GM18873 (cell line): ENCODE data around the gene STX3.
"Not testable (repeated sequence)": the region's sequence is repeated elsewhere in the genome, so short reads cannot be mapped to it uniquely, and the experiment has no call there.

Source experiments
- ATAC-seq: cut with Tn5 transposase; IDR thresholded peaks from one replicate; pipeline ENCODE4 v1.9.1; 2021; ENCODE audit warnings: mild to moderate bottlenecking, moderate library complexity, moderate number of reproducible peaks; ENCODE audit not compliant: unreplicated experiment, low FRiP score

Gene STX3

DNA sequence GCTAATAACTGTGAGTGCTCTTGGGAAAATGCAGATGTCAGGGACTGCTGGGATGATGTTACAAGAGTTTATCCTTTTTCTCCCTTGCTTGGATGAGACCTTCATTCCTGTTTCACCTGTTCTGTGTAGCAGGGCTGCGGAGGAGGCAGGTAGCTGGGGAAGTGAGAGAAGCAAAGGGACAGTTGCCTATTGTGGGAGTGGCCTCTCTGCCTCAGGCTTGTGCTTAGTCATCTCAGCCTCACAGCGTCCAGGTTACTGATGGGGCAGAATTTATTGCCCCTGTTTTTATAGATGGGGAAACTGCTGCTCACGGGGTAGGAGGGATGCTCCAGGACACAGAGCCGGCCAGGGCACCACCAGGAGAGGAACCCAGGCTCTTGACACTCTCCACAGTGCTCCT, 1.7 kb downstream of the STX3 start:
- ATAC-seq: no peak

DNA sequence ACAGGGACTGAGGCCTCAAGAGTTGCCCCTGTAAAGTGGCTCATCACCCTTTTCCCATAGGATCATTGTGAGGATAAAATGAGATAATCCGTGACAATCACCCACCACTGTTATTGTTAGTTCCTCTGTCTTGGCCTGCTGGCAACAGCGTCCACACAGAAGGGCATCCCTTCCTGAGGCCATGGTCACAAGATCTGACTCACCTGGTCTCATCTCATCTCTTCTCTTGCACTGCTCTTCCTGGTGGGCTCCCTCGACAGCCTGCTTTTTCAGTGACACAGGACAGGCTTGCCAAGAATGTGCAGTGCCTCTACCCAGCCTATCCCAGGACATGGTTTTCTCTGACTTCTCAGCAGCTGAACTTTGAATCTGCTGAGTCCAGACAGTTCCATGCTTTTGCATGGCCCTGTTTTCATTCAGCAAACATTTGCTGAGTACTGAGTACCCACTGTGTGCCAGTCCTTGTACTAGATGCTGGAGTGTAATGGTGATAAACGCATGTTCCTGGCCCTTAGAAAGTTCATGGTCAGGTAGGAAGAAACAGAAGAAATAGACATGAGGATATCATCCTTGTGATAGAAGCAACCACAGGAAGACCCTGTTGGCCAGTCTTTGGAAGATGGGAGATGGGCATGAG, 3.3 kb downstream of the STX3 start:
- no peak for ATAC-seq

DNA sequence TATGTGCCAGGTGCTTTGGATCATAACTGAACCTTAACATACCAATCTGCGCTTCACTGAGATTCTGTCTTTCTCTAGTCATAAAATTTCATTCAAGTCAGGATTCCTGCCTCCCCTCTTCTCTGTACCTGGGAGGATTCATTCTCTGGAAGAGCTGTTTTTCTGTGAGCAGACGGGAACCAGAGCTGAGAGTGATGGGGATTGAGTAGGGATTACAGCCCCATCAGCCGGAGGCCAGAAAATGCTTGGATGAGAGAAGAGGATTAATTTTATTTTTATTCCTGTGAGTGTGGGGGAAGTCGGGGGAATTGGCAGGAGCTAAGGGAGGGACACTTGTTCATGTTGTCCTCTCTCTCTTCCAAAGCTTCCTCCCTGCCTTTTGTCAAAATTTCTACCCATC, 4.7 kb downstream of the STX3 start:
- no peak for ATAC-seq

DNA sequence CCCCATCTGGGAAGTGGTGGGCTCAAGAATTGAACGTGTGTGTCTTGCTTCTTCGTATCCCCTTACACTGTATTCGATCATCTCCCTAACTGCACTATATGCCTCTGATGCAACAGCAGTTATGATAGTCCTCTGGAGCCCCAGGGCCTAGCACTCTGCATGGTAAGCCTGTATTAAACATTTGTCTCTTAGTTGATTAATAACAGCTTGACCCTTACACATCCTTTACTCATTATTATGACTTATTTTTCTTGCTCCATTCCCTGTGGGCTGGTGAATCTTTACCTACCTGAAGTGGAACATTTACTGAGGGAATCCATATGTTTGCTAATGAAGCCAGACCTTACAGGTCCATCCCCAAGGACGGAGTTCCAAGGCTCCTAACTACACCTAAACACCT, 5.6 kb downstream of the STX3 start:
- no peak for ATAC-seq

DNA sequence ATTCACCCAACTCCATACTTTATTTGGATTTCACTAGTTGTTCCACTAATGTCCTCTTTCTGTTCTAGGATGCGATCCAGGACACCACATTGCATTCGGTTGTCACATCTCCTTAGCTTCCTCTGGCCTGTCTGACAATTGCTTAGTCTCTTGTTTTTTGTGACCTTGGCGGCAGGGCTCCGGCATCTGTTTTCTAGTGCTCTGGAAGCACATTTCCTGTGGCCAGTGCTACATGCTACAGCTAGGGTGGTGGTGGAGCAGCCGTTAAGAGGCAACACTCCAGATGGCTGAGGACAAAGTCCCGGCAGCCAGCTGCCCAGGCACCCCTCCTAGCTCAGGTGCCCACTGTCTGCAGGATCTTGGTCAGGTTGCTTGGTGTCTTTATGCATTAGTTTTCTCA, 6.8 kb downstream of the STX3 start:
- no peak for ATAC-seq

DNA sequence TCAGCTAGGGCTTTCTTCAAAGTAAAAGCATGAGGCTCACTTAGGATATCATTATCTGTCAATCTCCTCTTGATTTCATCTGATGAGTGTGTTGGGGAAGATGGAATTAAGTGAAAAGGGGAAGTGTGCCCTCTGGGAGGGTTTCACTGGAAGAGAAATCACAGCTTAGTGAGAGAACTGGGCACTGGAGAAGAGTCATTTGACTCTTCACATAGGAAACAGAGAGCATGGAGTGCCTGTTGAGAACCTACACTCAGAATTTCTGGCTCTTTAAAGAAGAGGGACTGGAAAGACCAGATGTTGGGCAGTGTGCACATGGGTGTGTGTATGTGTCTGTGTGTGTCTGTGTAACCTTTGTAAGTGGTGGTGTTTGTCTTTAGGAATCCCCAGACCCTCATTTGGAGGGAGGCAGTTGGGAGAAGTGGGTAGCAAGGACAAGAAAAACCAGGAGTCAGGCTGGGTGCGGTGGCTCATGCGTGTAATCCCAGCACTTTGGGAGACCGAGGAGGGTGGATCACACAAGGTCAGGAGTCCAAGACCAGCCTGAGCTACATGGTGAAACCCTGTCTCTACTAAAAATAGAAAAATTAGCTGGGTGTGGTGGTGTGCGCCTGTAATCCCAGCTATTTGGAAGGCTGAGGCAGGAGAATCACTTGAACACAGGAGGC, 10.0 kb downstream of the STX3 start:
- no peak for ATAC-seq

DNA sequence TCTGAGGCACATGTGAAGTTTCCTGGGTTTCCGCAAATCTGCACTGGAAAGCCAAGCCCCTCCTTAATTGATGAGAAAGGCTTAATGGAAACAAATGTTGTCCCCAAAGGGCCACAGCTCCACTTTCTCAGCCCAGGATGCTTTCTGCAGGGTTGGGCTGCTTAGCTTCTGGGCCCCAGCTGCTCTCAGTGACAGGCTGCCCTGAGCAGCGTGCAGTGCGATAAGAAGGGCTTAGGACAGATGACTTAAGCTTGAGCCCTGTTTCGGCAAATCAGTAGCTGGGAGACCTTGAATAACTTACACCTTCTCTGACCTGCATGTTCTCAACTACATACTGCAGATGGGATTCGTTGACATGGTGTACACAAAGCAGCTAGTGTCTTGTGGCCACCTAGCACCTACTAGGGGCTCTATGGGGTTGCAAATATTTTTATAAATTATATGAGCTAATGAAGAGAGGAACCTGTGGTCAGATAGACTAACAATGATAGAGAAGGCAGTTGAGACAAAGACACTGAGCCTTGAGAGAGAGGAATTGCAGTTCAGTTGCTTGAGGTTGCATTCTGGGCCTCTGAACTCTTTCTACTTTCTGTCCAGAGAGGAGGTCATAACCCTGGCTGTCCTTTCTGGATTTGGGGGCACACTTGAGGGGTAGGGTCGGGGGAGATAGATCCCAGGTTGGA, 11.5 kb downstream of the STX3 start:
- ATAC-seq: no peak

DNA sequence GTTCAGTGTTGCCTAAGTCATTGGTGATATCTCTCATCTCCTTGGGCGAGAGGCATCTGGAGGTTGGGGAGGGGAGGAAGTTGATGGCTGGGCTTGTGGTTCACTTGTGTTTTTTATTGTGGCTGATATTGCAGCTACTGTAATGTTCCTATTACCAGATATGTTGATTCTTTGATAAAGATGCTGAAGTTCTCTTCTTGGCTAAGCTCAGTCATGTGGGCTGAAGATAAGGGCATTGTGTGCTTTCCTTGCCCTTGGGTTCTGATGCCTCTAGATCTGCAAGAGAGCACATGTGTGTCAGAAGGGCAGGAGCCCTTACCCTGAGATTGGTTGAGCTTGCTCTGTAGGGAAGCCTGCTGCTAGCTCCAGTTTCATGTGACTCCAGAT, 12.0 kb downstream of the STX3 start:
- ATAC-seq: no peak

DNA sequence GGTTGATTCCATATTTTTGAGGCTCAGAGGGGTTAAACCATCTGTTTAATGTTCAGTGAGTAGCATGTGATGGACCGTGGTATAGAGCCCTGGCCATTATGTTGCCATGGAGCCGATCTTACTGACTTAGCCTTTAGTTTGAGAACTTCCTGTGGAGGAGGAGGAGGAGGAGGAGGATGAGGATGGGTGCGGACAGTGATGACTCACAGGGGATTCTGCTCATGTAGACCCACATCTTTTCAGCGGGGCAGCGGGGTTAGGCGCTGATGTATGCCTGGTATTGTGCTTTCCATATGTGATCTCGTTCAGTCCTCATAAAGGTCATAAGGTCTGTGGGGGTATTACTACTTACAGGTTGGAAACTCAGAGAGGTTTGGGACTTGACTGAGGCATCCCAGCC, 13.9 kb downstream of the STX3 start:
- no peak for ATAC-seq

DNA sequence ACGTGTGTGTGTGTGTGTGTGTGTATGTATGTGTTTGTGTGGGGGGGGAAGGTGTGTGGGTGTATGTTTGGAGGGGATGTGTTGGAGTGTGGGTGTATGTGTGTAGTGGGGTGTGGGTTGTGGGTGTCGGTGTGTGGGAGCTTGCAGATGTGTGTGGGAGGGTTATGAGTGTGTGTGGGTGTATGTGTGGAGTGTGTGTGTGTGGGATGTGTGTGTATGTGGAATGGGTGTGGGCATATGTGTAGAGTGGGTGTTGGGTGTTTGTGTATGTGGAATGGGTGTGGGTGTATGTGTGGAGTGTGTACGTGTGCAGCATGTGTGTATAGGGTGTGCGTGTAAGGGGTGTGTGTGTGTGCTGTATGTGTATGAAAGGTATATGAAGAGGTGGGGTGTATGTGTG, 14.7 kb downstream of the STX3 start:
- no peak for ATAC-seq

DNA sequence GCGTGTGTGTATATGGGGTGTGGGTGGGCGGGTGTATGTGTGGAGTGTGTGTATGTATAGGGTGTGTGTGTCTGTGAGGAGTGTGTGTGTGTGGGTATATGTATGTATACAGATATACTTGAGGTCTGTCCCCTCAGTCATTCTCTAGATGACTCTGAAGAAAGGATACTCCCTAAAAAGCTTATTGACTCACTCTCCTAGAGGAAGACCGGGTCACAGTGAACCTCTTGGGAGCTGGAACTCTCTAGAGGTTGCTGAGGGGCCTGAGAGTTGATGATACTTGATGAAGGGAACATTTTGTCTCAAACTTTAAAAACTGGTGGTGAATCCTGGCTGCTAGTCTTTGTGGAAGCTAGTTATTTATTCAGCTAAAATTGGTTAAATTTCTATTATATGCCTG, 15.1 kb downstream of the STX3 start:
- no peak for ATAC-seq

DNA sequence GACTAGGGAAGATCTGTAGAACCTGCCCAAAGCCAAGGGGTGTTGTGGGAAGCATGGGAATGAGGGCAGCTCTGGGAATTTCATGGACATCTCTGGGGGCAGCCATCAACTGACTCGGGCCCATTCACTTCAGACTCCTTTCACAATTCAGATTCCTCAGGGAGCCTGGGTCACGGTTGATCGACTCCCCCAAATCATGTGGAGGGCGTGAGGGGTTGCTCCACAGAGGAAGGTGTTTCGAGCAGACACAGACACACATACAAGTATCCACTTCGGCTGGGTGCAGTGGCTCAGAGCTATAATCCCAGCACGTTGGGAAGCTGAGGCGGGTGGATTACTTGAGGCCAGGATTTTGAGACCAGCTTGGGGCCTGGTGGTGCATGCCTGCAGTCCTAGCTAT, 15.7 kb downstream of the STX3 start:
- no peak for ATAC-seq

DNA sequence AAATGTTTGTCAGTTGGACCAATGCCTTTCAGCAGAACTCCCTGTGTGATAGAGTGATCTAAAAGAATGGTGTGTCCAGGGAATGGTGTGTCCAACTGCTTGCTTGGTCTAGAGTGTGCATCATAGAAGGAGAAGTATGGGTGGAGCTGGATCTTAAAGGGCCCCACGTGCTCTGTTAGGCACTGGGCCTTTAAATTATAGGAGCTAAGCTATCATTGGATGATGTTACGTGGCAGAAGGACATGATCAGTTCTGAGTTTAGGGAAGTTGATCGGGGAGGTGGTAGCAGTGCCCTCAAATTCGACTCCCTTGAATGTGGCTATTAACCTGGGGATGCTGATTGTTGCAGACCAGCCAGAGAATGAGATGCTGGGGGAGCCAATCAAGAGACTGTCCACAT, 16.4 kb downstream of the STX3 start:
- no peak for ATAC-seq

DNA sequence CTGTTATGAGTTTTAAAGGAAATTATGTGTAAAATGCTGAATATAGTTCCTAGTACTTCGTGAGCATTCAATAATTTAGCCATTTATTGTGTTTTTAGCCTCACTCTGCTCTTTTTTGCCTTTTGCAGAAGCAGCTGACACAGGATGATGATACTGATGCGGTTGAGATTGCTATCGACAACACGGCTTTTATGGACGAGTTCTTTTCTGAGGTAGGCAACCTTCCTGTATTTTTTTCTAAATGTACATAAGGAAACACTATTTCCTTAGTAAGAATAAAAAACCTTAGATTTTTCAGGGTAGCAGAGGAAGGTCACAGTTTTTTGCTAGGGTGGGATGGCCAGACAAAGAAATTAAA, 17.9 kb downstream of the STX3 start:
- no peak for ATAC-seq

DNA sequence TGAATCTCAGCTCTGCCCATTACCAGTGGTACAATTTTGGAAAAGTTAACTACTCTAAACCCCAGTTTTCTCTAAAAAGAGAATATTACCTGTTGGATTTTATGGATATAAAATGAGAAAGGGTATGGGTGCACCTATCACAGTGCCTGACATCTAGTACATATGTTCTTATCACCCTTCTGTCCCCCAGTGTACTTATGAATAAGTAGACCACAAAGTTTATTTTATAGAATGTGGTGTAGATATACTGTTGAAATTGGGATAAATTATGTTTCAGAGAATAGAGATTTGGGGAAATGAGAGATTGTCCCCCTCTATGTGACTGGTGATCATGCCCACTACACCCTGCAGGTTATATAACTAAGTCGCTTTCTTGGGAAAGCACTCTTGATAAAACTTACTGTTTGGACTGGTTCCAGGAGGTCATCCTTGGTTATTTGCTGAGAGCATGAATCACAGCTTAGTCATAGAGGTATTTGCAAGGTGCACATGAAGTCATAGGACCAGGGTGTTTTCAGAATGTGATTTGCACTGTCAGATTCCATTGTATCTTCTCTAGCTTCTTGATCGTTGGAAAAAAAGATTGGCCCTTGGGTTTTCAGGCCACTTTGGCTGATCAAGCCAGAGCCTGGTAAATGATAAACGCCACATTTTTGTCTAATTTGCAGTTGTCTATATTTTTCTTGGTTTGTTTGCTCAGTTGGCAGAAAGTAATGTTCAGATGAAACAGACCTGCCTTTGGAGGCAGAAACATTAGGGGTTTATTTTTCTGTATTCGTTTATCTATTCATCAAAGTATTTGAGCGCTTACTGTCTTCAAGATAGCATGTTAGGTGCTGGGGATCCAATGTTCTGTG, 21.3 kb downstream of the STX3 start:
- ATAC-seq: no peak

DNA sequence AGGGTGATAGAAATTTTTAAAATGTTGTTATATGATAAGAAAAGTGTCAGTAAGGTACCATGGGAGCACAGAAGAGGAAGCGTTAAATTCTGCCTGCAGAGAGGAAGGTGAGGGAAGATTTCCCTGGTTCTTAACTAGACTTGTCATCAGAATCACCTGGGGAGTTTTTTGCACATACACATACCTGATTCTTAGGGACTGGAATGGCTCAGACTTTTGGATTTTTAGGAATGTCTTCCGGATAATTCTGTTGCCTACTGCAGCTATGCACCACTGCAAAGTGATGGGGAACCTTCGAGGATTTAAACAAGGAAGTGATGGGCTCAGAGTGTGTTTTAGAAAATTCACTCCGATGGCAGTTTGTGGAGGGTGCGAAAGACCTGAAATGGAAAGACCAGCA, 21.9 kb downstream of the STX3 start:
- ATAC-seq: no peak

DNA sequence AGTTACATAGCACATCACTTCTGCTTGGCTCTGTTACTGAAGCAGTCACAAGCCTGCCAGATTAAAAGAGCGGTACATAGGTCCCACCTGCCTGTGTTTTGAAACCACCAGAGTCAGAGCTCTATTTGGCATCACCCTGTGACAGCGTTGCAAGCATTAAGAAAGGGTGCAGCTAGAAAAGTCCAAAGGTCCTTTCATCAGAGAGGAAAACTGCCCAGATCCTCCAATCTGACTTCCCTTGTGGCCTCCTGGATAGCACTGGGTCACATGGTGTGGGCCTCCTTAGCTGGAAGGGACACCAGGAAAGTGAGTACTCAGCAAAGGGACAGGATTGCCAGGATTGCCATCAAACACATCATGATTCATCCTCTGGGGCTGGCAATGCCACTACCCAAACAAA, 22.9 kb downstream of the STX3 start:
- no peak for ATAC-seq

DNA sequence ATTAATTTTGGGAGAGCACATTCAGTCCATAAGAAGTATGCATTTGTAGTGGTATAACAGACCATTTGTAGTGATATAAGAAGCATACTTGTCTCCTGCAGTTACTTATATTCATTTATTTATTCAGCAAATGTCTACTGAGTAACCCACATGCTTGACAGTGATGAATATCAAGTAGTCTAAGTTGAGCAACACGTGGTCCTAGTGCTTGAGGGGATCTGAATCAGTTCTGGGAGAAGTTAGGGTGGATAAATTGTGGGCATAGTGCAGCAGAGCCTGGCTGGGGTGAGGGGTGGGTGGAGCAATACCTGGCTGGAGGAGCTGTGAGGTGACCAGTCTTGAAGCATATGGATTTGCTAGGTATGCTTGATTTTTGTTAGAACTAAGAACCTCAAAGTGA, 24.3 kb downstream of the STX3 start:
- ATAC-seq: no peak

DNA sequence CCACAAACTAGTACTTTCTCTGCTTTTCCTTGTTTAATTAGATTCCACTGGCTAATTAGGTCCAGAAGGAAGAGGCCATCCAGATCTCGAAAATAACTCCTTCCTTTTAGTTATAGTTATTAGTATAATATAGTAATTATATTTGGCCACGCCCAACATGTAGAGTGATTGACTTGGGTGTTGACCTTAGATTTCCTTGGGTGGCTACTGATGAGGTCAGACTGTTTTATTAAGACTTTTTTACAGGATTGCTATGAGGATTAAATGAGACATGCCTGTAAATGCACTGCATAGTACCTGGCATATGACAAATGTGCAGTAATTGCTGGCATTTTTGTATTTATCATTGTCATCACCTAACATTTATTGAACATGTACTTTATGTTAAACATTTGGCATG, 26.9 kb downstream of the STX3 start:
- ATAC-seq: no peak

DNA sequence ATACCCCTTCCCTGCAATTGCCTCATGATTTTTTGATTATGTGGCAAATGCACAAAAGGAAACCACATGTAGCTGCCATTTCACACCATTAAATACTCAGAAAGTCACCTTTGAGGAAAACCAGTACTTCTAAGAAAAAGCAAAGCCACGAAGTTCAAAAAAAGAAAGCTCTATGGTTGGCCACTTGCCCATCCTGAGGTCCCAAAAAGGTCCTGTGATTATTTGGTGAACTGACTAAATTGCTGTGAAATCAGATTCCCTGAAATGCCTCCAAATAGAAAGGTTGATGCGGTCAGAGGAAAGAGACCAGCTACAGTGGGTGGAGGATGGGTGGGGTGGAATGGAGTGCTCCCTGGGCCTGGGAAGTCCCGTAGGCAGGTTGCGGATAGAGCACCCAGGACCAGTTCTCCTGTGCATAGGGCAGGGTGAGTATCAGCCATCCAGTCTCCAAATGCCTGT, 28.5 kb downstream of the STX3 start:
- ATAC-seq: no peak

DNA sequence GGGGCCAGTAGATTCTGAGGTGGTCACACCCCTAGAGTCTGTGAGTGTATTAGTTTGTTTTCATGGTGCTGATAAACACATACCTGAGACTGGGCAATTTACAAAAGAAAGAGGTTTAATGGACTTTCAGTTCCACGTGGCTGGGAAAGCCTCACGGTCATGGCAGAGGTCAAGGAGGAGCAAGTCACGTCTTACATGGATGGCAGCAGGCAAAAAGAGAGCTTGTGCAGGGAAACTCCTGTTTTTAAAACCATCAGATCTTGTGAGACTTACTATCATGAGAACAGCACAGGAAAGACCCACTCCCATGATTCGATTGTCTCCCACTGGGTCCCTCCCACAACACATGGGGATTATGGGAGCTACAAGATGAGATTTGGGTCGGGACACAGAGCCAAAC, 29.3 kb downstream of the STX3 start:
- ATAC-seq: not testable (repeated sequence)
